ENCODE results near the gene HDLBP.

DNA sequence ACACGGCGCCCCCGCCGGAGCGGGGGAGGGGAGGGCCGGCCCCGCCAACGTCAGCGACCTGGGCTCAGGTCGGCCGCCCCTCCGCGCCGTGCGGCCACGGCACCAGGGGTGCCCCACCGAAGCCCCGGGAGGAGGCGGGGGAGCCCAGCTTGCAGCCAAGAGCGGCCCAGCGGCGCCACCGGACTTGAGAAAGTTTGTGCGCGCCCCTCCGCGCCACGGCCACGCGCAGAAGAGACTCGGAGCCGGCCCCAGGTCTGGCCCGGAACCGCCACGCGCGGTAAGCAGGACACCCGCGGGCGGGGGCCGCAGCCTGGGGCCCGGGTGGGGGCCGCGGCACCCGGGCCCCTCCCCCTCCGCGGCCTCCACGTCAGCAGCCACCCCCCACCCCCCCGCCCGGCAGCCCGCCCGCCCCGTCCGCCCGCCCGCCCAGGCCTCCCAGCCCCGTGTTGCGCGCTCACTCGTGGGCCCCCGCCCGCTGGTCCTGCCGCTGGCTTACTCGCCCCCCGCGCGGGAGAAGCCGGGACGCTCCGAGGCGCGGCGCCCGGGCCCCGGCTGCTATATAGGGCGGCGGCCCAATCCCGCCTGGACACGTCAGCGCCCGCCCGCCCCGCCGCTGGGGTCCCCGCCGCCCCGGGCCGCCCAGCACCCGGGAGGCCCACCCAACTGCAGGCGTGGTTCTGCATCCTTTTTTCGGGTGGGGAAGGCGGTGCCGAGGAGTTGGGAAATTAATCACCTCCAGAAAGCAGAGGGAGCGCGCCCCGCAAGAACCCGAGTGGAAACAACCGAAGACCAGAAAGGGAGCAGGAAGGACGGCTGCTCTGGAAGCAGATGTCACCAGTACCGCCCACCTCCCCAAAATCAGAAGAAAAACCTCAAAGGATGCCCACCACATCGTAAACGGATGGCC lies 42.9 kb downstream of the HDLBP start:
- TF ChIP-seq ZFP3 (CRISPR knock-in tag; IDR thresholded peaks at IDR 0.05) (no peak), ISL1 (CRISPR knock-in tag; IDR thresholded peaks at IDR 0.05) (no peak), TCF4 (CRISPR knock-in tag; IDR thresholded peaks at IDR 0.05; ENCODE audit: borderline replicate concordance) (no peak)
- TF ChIP-seq, protein P1, sequence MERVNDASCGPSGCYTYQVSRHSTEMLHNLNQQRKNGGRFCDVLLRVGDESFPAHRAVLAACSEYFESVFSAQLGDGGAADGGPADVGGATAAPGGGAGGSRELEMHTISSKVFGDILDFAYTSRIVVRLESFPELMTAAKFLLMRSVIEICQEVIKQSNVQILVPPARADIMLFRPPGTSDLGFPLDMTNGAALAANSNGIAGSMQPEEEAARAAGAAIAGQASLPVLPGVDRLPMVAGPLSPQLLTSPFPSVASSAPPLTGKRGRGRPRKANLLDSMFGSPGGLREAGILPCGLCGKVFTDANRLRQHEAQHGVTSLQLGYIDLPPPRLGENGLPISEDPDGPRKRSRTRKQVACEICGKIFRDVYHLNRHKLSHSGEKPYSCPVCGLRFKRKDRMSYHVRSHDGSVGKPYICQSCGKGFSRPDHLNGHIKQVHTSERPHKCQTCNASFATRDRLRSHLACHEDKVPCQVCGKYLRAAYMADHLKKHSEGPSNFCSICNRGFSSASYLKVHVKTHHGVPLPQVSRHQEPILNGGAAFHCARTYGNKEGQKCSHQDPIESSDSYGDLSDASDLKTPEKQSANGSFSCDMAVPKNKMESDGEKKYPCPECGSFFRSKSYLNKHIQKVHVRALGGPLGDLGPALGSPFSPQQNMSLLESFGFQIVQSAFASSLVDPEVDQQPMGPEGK (CRISPR knock-in tag; IDR thresholded peaks at IDR 0.05; ENCODE audit: borderline replicate concordance) = no peak
